HCT116 (cell line): ENCODE results near the gene TMEM86B. TPM values are rescaled to one million over a fixed set of nuclear protein-coding genes. Genes with fewer than 3 reads are reported as not detected.

Experiments used
- ATAC-seq: fragments of 200-7000 bp; cut with Tn5 transposase; 2 replicates; pipeline ENCODE4 v1.9.1; 2020; ENCODE audit warnings: mild to moderate bottlenecking, moderate library complexity
- BruUV-seq: library from RNA; stranded (reverse); fragments of 400-500 nt; replicated peaks from 2 replicates; lab custom pipeline; 2021; lab: Mats Ljungman, UMichigan
- CTCF ChIA-PET: fragments of 300-600 bp; sonication (Branson Sonifier 250); formaldehyde crosslinking; loops from one replicate; lab custom pipeline; 2021; ENCODE audit warnings: antibody characterized with exemption; lab: Charles Lee
- POLR2A ChIA-PET: fragments of 300-600, 350-600 bp; sonication (Branson Sonifier 250); formaldehyde crosslinking; loops from one replicate; lab custom pipeline; 2021; ENCODE audit warnings: antibody characterized with exemption; lab: Charles Lee
- RAD21 ChIA-PET, 2 experiments: fragments of 300-600 bp; sonication (Branson Sonifier 250); formaldehyde crosslinking; loops; one replicate each; lab custom pipeline; 2023; ENCODE audit warnings: low total read pairs in 2 of 2; ENCODE audit not compliant: uncharacterized antibody in 2 of 2, unreplicated experiment in 2 of 2, low non-redundant PET in 1 of 2; lab: Charles Lee
- DNase-seq: peaks from one replicate; pipeline ENCODE4 v3.0.0-alpha.2; 2010; ENCODE audit warnings: low read depth, low spot score
- H2AFZ ChIP-seq: fragments of 200-600 bp; shearing (Covaris generic), sonication (generic); 2 replicates; pipeline ENCODE4 v1.6.1; 2017; ENCODE audit warnings: low read depth, mixed run types, mixed read lengths, antibody characterized with exemption, low read length; ENCODE audit not compliant: poor library complexity, severe bottlenecking
- H3K27ac ChIP-seq: 2 replicates; pipeline ENCODE4 v1.5.1; 2012; ENCODE audit warnings: low read depth, low read length
- H3K27me3 ChIP-seq: fragments of 200-600 bp; sonication (generic); 2 replicates; pipeline ENCODE4 v1.6.1; 2016; ENCODE audit warnings: mixed run types, low read length, mixed read lengths; ENCODE audit not compliant: insufficient read depth
- H3K36me3 ChIP-seq, 2 experiments: fragments of 200-500 bp in 1 of 2; fragments of 200-600 bp in 1 of 2; sonication (Bioruptor generic) in 1 of 2; sonication (generic) in 1 of 2; 2 replicates each; pipeline versions ENCODE4 v1.5.1 to v1.6.1; 2014 to 2016; ENCODE audit warnings: low read length in 2 of 2, inconsistent platforms in 1 of 2, mixed read lengths in 1 of 2, mixed run types in 1 of 2; ENCODE audit not compliant: insufficient read depth in 2 of 2, control insufficient read depth in 1 of 2
- H3K4me1 ChIP-seq, 2 experiments: fragments of 200-600 bp in 1 of 2; sonication (generic) in 1 of 2; 2 replicates each; pipeline versions ENCODE4 v1.5.1 to v1.6.1; 2012 to 2017; ENCODE audit warnings: low read length in 2 of 2, inconsistent platforms in 1 of 2, mild to moderate bottlenecking in 1 of 2, mixed read lengths in 1 of 2, mixed run types in 1 of 2, moderate library complexity in 1 of 2; ENCODE audit not compliant: insufficient read depth in 2 of 2, control insufficient read depth in 1 of 2
- H3K4me2 ChIP-seq: fragments of 200-600 bp; sonication (generic); 2 replicates; pipeline ENCODE4 v1.6.1; 2017; ENCODE audit warnings: mixed run types, low read length, mixed read lengths
- H3K4me3 ChIP-seq, 2 experiments: fragments of 200-600 bp in 1 of 2; sonication (generic) in 1 of 2; replicated peaks in 1 of 2; 2 replicates each; pipeline ENCODE4 v1.5.1; 2011 to 2016; ENCODE audit warnings: low read length in 2 of 2, control low read depth in 1 of 2, low read depth in 1 of 2, mild to moderate bottlenecking in 1 of 2, mixed read lengths in 1 of 2, mixed run types in 1 of 2
- H3K79me2 ChIP-seq: fragments of 200-600 bp; sonication (generic); 2 replicates; pipeline ENCODE4 v1.6.1; 2017; ENCODE audit warnings: mild to moderate bottlenecking, mixed run types, low read length, moderate library complexity, mixed read lengths; ENCODE audit not compliant: insufficient read depth
- H3K9ac ChIP-seq: fragments of 200-600 bp; sonication (generic); 2 replicates; pipeline ENCODE4 v1.6.1; 2016; ENCODE audit warnings: low read length, mixed read lengths
- H3K9me2 ChIP-seq: fragments of 200-600 bp; sonication (generic), shearing (Covaris generic); 2 replicates; pipeline ENCODE4 v1.6.1; 2017; ENCODE audit warnings: mixed run types, mild to moderate bottlenecking, moderate library complexity; ENCODE audit not compliant: insufficient read depth
- H3K9me3 ChIP-seq, 2 experiments: fragments of 200-500 bp in 1 of 2; fragments of 200-600 bp in 1 of 2; sonication (Bioruptor generic) in 1 of 2; sonication (generic) in 1 of 2; 2 replicates each; pipeline ENCODE4 v1.6.1; 2014 to 2017; ENCODE audit warnings: low read length in 2 of 2, mixed read lengths in 2 of 2, inconsistent platforms in 1 of 2, low read depth in 1 of 2, mild to moderate bottlenecking in 1 of 2, mixed run types in 1 of 2, moderate library complexity in 1 of 2; ENCODE audit not compliant: control insufficient read depth in 1 of 2, insufficient read depth in 1 of 2
- H4K20me1 ChIP-seq: fragments of 200-600 bp; sonication (generic), shearing (Covaris generic); 2 replicates; pipeline ENCODE4 v1.6.1; 2017; ENCODE audit warnings: mixed run types, mild to moderate bottlenecking, moderate library complexity; ENCODE audit not compliant: insufficient read depth
- CBX3 ChIP-seq: IDR thresholded peaks from 2 replicates; pipeline ENCODE4 v1.6.1; 2012; ENCODE audit warnings: low read depth
- CEBPB ChIP-seq: IDR thresholded peaks from 2 replicates; pipeline ENCODE4 v1.6.1; 2012; ENCODE audit warnings: low read depth
- EGR1 ChIP-seq: IDR thresholded peaks from 2 replicates; pipeline ENCODE4 v1.6.1; 2012; ENCODE audit warnings: low read depth
- ELF1 ChIP-seq: IDR thresholded peaks from 2 replicates; pipeline ENCODE4 v1.6.1; 2012; ENCODE audit warnings: low read depth, borderline replicate concordance
- EZH2 ChIP-seq: fragments of 200-600 bp; sonication (generic); IDR thresholded peaks from 2 replicates; pipeline ENCODE4 v1.6.1; 2017; ENCODE audit warnings: antibody characterized with exemption, mixed run types
- FOSL1 ChIP-seq: IDR thresholded peaks from 2 replicates; pipeline ENCODE4 v1.6.1; 2012; ENCODE audit warnings: low read depth
- JUND ChIP-seq: IDR thresholded peaks from 2 replicates; pipeline ENCODE4 v1.6.1; 2012
- POLR2AphosphoS5 ChIP-seq: IDR thresholded peaks from 2 replicates; pipeline ENCODE4 v1.6.1; 2011; ENCODE audit warnings: mild to moderate bottlenecking, low read depth, low read length, moderate library complexity
- RAD21 ChIP-seq: IDR thresholded peaks from 2 replicates; pipeline ENCODE4 v1.6.1; 2012; ENCODE audit warnings: low read depth, mild to moderate bottlenecking
- SIN3A ChIP-seq: IDR thresholded peaks from 2 replicates; pipeline ENCODE4 v1.6.1; 2012; ENCODE audit warnings: low read depth
- TCF7L2 ChIP-seq: IDR thresholded peaks from 2 replicates; pipeline ENCODE4 v1.7.0; 2011; ENCODE audit warnings: borderline replicate concordance, inconsistent platforms; ENCODE audit not compliant: insufficient read depth, insufficient read length; ENCODE audit errors: extremely low read depth
- YY1 ChIP-seq: IDR thresholded peaks from 2 replicates; pipeline ENCODE4 v1.6.1; 2011; ENCODE audit warnings: low read length, low read depth, moderate library complexity, mild to moderate bottlenecking; ENCODE audit not compliant: insufficient replicate concordance; ENCODE audit errors: extremely low read depth
- ZFX ChIP-seq: fragments of 450-650 bp; IDR thresholded peaks from 2 replicates; pipeline ENCODE4 v1.6.1; 2017
- ZNF274 ChIP-seq: fragments of 200-500 bp; sonication (Bioruptor generic); IDR thresholded peaks from 2 replicates; pipeline ENCODE4 v1.6.1; 2014; ENCODE audit warnings: mild to moderate bottlenecking, low read depth, low read length, inconsistent platforms
- intact Hi-C: fragments of 100-400 bp; cut with micrococcal nuclease; formaldehyde crosslinking; loops from 2 replicates; pipeline ENCODE4 v1.10.0; 2022
- total RNA-seq: library from RNA; stranded (reverse); gene quantifications from one replicate; pipeline ENCODE4 v1.2.1, GENCODE V29; 2021; ENCODE audit not compliant: unreplicated experiment
- TF ChIP-seq, protein P1 (sequence below): IDR thresholded peaks from 2 replicates; pipeline ENCODE4 v1.6.1; 2012
- TF ChIP-seq, protein P2 (sequence below): IDR thresholded peaks from 2 replicates; pipeline ENCODE4 v1.6.1; 2012; ENCODE audit warnings: low read depth
- TF ChIP-seq, protein P3 (sequence below), 3 experiments: fragments of 200-600 bp in 1 of 3; sonication (generic) in 1 of 3; IDR thresholded peaks in 2 of 3; conservative IDR thresholded peaks in 1 of 3; 2 replicates each; pipeline ENCODE4 v1.5.1; 2012 to 2017; ENCODE audit warnings: low read depth in 2 of 3, low read length in 2 of 3, antibody characterized with exemption in 1 of 3, borderline replicate concordance in 1 of 3, control low read depth in 1 of 3, mild to moderate bottlenecking in 1 of 3, mixed read lengths in 1 of 3, mixed run types in 1 of 3, moderate library complexity in 1 of 3; ENCODE audit not compliant: insufficient read depth in 1 of 3
- TF ChIP-seq, protein P4 (sequence below): IDR thresholded peaks from 2 replicates; pipeline ENCODE4 v1.6.1; 2011; ENCODE audit warnings: mild to moderate bottlenecking, low read length, moderate library complexity; ENCODE audit not compliant: insufficient replicate concordance; ENCODE audit errors: extremely low read depth
- TF ChIP-seq, protein P5 (sequence below): IDR thresholded peaks from 2 replicates; pipeline ENCODE4 v1.6.1; 2012

TMEM86B gene
- total RNA-seq, 1 experiment from 2014 or later, result 10.6 TPM

DNA sequence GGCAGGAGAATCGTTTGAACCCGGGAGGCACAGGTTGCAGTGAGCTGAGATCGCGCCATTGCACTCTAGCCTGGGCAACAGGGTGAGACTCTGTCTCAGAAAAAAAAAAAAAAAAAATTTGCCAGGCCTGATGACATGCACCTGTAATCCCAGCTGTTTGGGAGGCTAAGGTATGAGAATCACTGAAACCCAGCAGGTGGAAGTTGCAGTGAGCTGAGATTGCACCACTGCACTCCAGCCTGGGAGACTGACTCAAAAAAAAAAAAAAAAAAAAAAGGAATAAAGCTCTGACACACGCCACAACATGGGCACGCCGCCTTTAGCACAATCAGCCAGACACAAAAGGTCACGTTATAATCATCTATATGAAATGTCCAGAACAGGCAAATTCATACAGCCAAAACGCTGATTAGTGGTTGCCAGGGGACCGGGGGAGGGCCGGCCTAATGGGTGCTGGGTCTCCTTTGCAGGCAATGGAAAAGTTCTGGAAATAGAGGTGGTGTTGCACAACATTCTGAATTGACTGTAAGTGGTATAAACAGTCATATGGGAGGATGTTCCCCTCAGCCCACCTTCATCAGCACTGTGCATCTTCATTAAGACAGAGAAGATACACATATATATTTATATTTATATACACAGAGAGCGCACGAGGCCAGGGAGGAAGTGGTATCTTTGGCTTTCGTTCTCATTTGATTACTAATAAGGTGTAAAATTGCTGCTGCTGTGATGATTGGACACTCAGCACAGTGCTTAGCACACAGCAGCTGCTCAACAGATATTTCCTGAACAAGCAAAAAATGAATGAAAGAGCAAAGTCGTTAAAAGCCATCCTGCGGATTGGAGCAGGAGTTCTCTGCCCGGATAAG lies 47.5 kb upstream of the TMEM86B start:
- ATAC-seq, result no peak
- ChIA-PET RAD21 (no interaction called here), CTCF (no interaction called here), POLR2A (no interaction called here)
- peaks cover 13% of the 10 kb centered on the region for H3K79me2 ChIP-seq
- no peaks in the 10 kb centered on the region for H3K9me3 ChIP-seq
- peaks cover 11 to 16% of the 10 kb centered on the region in 2 experiments for H3K4me1 ChIP-seq
- H3K4me2 ChIP-seq, result no peak overlapping the region
- no peak overlapping the region for H3K27ac ChIP-seq
- no peak overlapping the region for H3K9ac ChIP-seq
- H3K36me3 ChIP-seq, result peaks cover 9 to 21% of the 10 kb centered on the region in 2 experiments; a peak in 3 of 4 replicates
- no peaks in the 10 kb centered on the region for H4K20me1 ChIP-seq
- H3K9me2 ChIP-seq, result no peaks in the 10 kb centered on the region
- H3K27me3 ChIP-seq, result no peaks in the 10 kb centered on the region
- no peak overlapping the region for H2AFZ ChIP-seq
- TF ChIP-seq RAD21, result no peak
- TF ChIP-seq, protein P1, sequence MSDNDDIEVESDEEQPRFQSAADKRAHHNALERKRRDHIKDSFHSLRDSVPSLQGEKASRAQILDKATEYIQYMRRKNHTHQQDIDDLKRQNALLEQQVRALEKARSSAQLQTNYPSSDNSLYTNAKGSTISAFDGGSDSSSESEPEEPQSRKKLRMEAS, result no peak
- TF ChIP-seq JUND, result no peak
- TF ChIP-seq ELF1, result no peak
- TF ChIP-seq, protein P2, sequence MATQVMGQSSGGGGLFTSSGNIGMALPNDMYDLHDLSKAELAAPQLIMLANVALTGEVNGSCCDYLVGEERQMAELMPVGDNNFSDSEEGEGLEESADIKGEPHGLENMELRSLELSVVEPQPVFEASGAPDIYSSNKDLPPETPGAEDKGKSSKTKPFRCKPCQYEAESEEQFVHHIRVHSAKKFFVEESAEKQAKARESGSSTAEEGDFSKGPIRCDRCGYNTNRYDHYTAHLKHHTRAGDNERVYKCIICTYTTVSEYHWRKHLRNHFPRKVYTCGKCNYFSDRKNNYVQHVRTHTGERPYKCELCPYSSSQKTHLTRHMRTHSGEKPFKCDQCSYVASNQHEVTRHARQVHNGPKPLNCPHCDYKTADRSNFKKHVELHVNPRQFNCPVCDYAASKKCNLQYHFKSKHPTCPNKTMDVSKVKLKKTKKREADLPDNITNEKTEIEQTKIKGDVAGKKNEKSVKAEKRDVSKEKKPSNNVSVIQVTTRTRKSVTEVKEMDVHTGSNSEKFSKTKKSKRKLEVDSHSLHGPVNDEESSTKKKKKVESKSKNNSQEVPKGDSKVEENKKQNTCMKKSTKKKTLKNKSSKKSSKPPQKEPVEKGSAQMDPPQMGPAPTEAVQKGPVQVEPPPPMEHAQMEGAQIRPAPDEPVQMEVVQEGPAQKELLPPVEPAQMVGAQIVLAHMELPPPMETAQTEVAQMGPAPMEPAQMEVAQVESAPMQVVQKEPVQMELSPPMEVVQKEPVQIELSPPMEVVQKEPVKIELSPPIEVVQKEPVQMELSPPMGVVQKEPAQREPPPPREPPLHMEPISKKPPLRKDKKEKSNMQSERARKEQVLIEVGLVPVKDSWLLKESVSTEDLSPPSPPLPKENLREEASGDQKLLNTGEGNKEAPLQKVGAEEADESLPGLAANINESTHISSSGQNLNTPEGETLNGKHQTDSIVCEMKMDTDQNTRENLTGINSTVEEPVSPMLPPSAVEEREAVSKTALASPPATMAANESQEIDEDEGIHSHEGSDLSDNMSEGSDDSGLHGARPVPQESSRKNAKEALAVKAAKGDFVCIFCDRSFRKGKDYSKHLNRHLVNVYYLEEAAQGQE, result no peak
- no peak for TF ChIP-seq EGR1
- TF ChIP-seq, protein P3, sequence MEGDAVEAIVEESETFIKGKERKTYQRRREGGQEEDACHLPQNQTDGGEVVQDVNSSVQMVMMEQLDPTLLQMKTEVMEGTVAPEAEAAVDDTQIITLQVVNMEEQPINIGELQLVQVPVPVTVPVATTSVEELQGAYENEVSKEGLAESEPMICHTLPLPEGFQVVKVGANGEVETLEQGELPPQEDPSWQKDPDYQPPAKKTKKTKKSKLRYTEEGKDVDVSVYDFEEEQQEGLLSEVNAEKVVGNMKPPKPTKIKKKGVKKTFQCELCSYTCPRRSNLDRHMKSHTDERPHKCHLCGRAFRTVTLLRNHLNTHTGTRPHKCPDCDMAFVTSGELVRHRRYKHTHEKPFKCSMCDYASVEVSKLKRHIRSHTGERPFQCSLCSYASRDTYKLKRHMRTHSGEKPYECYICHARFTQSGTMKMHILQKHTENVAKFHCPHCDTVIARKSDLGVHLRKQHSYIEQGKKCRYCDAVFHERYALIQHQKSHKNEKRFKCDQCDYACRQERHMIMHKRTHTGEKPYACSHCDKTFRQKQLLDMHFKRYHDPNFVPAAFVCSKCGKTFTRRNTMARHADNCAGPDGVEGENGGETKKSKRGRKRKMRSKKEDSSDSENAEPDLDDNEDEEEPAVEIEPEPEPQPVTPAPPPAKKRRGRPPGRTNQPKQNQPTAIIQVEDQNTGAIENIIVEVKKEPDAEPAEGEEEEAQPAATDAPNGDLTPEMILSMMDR (IDR thresholded peaks at IDR 0.05 in 2 of 3, conservative IDR thresholded peaks at IDR 0.05 in 1 of 3; ENCODE audit: borderline replicate concordance in 1 of 3, insufficient read depth in 1 of 3, low read depth in 2 of 3, low read length in 2 of 3), result no peak
- TF ChIP-seq, protein P4, sequence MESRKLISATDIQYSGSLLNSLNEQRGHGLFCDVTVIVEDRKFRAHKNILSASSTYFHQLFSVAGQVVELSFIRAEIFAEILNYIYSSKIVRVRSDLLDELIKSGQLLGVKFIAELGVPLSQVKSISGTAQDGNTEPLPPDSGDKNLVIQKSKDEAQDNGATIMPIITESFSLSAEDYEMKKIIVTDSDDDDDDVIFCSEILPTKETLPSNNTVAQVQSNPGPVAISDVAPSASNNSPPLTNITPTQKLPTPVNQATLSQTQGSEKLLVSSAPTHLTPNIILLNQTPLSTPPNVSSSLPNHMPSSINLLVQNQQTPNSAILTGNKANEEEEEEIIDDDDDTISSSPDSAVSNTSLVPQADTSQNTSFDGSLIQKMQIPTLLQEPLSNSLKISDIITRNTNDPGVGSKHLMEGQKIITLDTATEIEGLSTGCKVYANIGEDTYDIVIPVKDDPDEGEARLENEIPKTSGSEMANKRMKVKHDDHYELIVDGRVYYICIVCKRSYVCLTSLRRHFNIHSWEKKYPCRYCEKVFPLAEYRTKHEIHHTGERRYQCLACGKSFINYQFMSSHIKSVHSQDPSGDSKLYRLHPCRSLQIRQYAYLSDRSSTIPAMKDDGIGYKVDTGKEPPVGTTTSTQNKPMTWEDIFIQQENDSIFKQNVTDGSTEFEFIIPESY, result no peak
- TF ChIP-seq POLR2AphosphoS5, result no peak
- no peak for TF ChIP-seq SIN3A
- TF ChIP-seq, protein P5, sequence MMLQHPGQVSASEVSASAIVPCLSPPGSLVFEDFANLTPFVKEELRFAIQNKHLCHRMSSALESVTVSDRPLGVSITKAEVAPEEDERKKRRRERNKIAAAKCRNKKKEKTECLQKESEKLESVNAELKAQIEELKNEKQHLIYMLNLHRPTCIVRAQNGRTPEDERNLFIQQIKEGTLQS, result no peak
- no peak for TF ChIP-seq EZH2
- TF ChIP-seq CBX3, result no peak
- TF ChIP-seq ZNF274, result no peak
- no peak for TF ChIP-seq TCF7L2
- no peak for TF ChIP-seq CEBPB
- TF ChIP-seq FOSL1, result no peak
- TF ChIP-seq ZFX, result no peak
- TF ChIP-seq YY1, result no peak
- TF ChIP-seq, all 23 proteins: peak for 0
- no TSS peak for BruUV-seq
- H3K4me3 ChIP-seq, result no peak overlapping the region
- DNase-seq, result no peak
- intact Hi-C loops, result no loop called here
